Liver (tissue), 9 donors: ENCODE measurements around the gene RLIM. TPM values are rescaled to one million over a fixed set of nuclear protein-coding genes. Genes with fewer than 3 reads are reported as not detected.

ENCODE experiments used
- DNase-seq: peaks from one replicate; pipeline ENCODE4 v3.0.0-alpha.2; 2017; ENCODE audit warnings: low spot score
- H3K27ac ChIP-seq, 2 donors: one replicate each; pipeline ENCODE4 v1.7.0; 2013; ENCODE audit warnings: inconsistent platforms in 2 of 2, low read length in 2 of 2, control low read depth in 1 of 2, low read depth in 1 of 2, mild to moderate bottlenecking in 1 of 2
- H3K27me3 ChIP-seq, 4 donors: one replicate each; pipeline versions ENCODE4 v1.6.1 to v1.7.0; 2013; ENCODE audit warnings: low read length in 3 of 4, inconsistent platforms in 1 of 4, mild to moderate bottlenecking in 1 of 4, moderate library complexity in 1 of 4; ENCODE audit not compliant: control insufficient read depth in 4 of 4, insufficient read depth in 4 of 4
- H3K36me3 ChIP-seq, 4 donors: one replicate each; pipeline versions ENCODE4 v1.6.1 to v1.7.0; 2013; ENCODE audit warnings: low read length in 3 of 4, mild to moderate bottlenecking in 3 of 4, low read depth in 1 of 4, moderate library complexity in 1 of 4; ENCODE audit not compliant: control insufficient read depth in 4 of 4, insufficient read depth in 3 of 4
- H3K4me1 ChIP-seq, 4 donors: one replicate each; pipeline versions ENCODE4 v1.6.1 to v1.7.0; 2013; ENCODE audit warnings: low read length in 3 of 4, mild to moderate bottlenecking in 3 of 4, moderate library complexity in 1 of 4; ENCODE audit not compliant: control insufficient read depth in 4 of 4, insufficient read depth in 4 of 4
- H3K4me3 ChIP-seq, 3 donors: one replicate each; pipeline versions ENCODE4 v1.6.1 to v1.7.0; 2013; ENCODE audit warnings: low read length in 3 of 3, control low read depth in 1 of 3, low read depth in 1 of 3, mild to moderate bottlenecking in 1 of 3
- H3K9ac ChIP-seq, 2 donors: one replicate each; pipeline ENCODE4 v1.7.0; 2013; ENCODE audit warnings: low read length in 2 of 2, mild to moderate bottlenecking in 2 of 2, moderate library complexity in 2 of 2, control low read depth in 1 of 2, low read depth in 1 of 2
- H3K9me3 ChIP-seq, 4 donors: one replicate each; pipeline versions ENCODE4 v1.6.1 to v1.7.0; 2013; ENCODE audit warnings: low read length in 3 of 4; ENCODE audit not compliant: control insufficient read depth in 4 of 4
- EGR1 ChIP-seq, 2 donors: IDR thresholded peaks; 2 replicates each; pipeline ENCODE4 v1.6.1; 2016 to 2018; ENCODE audit warnings: antibody characterized with exemption in 2 of 2, low read depth in 2 of 2
- FOXA1 ChIP-seq: IDR thresholded peaks from 2 replicates; pipeline ENCODE4 v1.6.1; 2016; ENCODE audit warnings: antibody characterized with exemption
- FOXA2 ChIP-seq: IDR thresholded peaks from 2 replicates; pipeline ENCODE4 v1.6.1; 2016; ENCODE audit warnings: antibody characterized with exemption
- GABPA ChIP-seq, 2 donors: IDR thresholded peaks in 1 of 2; conservative IDR thresholded peaks in 1 of 2; 2 replicates each; pipeline ENCODE4 v1.6.1; 2016; ENCODE audit warnings: antibody characterized with exemption in 2 of 2, mild to moderate bottlenecking in 1 of 2, moderate library complexity in 1 of 2
- HNF4A ChIP-seq, 2 donors: conservative IDR thresholded peaks; 2 replicates each; pipeline ENCODE4 v1.6.1; 2016; ENCODE audit warnings: antibody characterized with exemption in 2 of 2, mild to moderate bottlenecking in 2 of 2
- JUND ChIP-seq, 2 donors: IDR thresholded peaks; 2 replicates each; pipeline ENCODE4 v1.6.1; 2016; ENCODE audit warnings: antibody characterized with exemption in 2 of 2
- MAX ChIP-seq: IDR thresholded peaks from 2 replicates; pipeline ENCODE4 v1.6.1; 2016; ENCODE audit warnings: antibody characterized with exemption
- NR2F2 ChIP-seq: IDR thresholded peaks from 2 replicates; pipeline ENCODE4 v1.6.1; 2016; ENCODE audit warnings: antibody characterized with exemption
- RAD21 ChIP-seq, 2 donors: IDR thresholded peaks; 2 replicates each; pipeline ENCODE4 v1.6.1; 2016; ENCODE audit warnings: antibody characterized with exemption in 2 of 2, mild to moderate bottlenecking in 2 of 2
- RXRA ChIP-seq, 2 donors: IDR thresholded peaks; 2 replicates each; pipeline ENCODE4 v1.6.1; 2017 to 2018; ENCODE audit warnings: antibody characterized with exemption in 2 of 2, mild to moderate bottlenecking in 1 of 2
- SP1 ChIP-seq: IDR thresholded peaks from 2 replicates; pipeline ENCODE4 v1.6.1; 2018; ENCODE audit warnings: antibody characterized with exemption, mild to moderate bottlenecking
- TAF1 ChIP-seq: conservative IDR thresholded peaks from 2 replicates; pipeline ENCODE4 v1.6.1; 2016; ENCODE audit warnings: antibody characterized with exemption, mild to moderate bottlenecking
- YY1 ChIP-seq: IDR thresholded peaks from 2 replicates; pipeline ENCODE4 v1.6.1; 2016; ENCODE audit warnings: antibody characterized with exemption, mild to moderate bottlenecking
- WGBS: extraction: QIAGEN DNeasy Blood & Tissue Kit; methylation state at CpG from one replicate; pipeline ENCODE4 v1.1.7; 2013; 5-methylcytosine and 5-hydroxymethylcytosine counted together
- polyA plus RNA-seq, 2 donors: library from polyadenylated mRNA; stranded (reverse) in 1 of 2; unstranded in 1 of 2; fragments of 200-250 nt in 1 of 2; fragments of >200 nt in 1 of 2; fragmentation: Nextera tagmentation in 1 of 2; extraction: Ambion mirVana in 1 of 2; gene quantifications; one replicate each; pipeline versions ENCODE4 v1.2.1 to v1.2.3, GENCODE V29; 2013 to 2015
- total RNA-seq, 2 donors: library from RNA; depleted of rRNA; stranded (reverse); fragments of >200 nt; gene quantifications; one replicate each; pipeline ENCODE4 v1.2.3, GENCODE V29; 2014
- TF ChIP-seq, protein P1 (sequence below): fragments of 150-350 bp; IDR thresholded peaks from 2 replicates; pipeline ENCODE4 v1.5.1; 2017; ENCODE audit warnings: improper control_type of control experiment, low read depth, low read length; ENCODE audit not compliant: missing input control
- TF ChIP-seq, protein P2 (sequence below): IDR thresholded peaks from 2 replicates; pipeline ENCODE4 v1.6.1; 2016; ENCODE audit warnings: antibody characterized with exemption
- TF ChIP-seq, protein P3 (sequence below): IDR thresholded peaks from 2 replicates; pipeline ENCODE4 v1.6.1; 2016; ENCODE audit warnings: antibody characterized with exemption
- donor health status: healthy.
- donor health status: healthy.
- donor health status: healthy.
- donor health status: healthy.
- donor health status: healthy.

The RLIM gene
- total and polyA plus RNA-seq, 4 donors, result 1.8 to 17.0 (median 9.8) TPM

DNA sequence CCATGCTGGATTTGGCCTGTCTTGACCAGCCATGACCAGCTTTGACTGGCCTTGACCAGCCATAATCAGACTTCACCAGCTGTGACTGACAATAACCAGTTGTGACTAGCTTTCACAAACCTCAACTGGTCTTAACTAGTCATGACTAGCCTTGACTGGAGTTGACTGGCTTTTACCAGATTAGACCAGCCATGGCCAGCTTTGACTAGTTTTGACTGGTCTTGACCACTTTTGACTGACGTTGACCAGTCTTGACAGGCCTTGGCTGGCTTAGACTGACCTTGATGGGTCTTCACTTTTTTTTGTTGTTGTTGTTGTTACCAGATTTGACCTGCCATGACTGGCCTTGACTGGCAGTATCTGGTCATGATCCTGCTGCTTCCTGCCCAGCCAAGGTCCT, 67.4 kb downstream of the RLIM start:
- no peaks in the 10 kb centered on the region for H3K36me3 ChIP-seq
- no peak for TF ChIP-seq HNF4A (conservative IDR thresholded peaks at IDR 0.05)
- no peak for TF ChIP-seq FOXA1
- TF ChIP-seq EGR1 (IDR thresholded peaks at IDR 0.05; ENCODE audit: low read depth in 2 of 2), result no peak
- no peak for TF ChIP-seq MAX
- H3K27me3 ChIP-seq, result no peaks in the 10 kb centered on the region
- H3K9ac ChIP-seq, result no peak overlapping the region
- WGBS, result 97% methylated on average over 1 of the region's 1 CpG
- DNase-seq, result no peak
- H3K9me3 ChIP-seq, result no peaks in the 10 kb centered on the region
- H3K27ac ChIP-seq, result no peak overlapping the region
- H3K4me3 ChIP-seq, result no peak overlapping the region
- H3K4me1 ChIP-seq, result peaks cover 0 to 3% (median 0%) of the 10 kb centered on the region in 4 donors

DNA sequence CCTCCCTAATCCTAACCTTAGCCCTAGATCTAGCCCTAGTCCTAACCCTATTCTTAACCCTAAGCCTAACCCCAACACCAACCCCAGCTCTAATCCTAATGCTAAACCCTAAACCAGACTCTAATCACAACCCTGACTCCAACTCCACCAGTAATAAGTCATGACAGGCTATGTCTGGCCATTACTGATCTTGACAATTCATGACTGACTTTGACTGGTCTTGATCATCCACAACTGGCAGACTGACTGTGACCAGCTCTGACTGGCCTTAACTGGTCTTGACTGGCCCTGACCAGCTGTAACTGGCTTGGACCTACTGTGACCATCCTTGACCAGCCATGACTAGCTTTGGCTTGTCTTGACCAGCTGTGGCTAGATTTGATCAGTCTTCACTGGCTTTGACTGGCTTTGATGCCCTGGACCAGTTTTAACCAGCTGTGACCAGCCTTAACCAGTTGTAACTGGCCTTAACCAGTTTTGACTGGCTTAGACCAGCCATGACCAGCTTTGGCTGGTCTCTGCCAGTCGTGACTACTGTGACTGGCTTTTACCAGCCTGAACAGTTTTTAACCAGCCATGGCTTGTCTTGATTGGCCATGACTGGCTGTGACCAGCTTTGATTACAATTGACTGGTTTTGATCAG, 68.4 kb downstream of the RLIM start:
- no peak overlapping the region for H3K4me3 ChIP-seq
- no peaks in the 10 kb centered on the region for H3K9me3 ChIP-seq
- no peak for DNase-seq
- no peak overlapping the region for H3K9ac ChIP-seq
- peaks cover 0 to 3% (median 0%) of the 10 kb centered on the region in 4 donors for H3K4me1 ChIP-seq
- no peak overlapping the region for H3K27ac ChIP-seq
- TF ChIP-seq NR2F2, result no peak
- H3K36me3 ChIP-seq, result no peaks in the 10 kb centered on the region
- 91% methylated on average over 1 of the region's 1 CpG for WGBS
- H3K27me3 ChIP-seq, result no peaks in the 10 kb centered on the region

GRCh38 chrX:74540635-74541249, 73.7 kb downstream of the RLIM start:
- Histone ChIP-seq H3K9ac (no peak overlapping the region), H3K4me1 (peaks cover 0 to 7% (median 3%) of the 10 kb centered on the region in 4 donors), H3K36me3 (no peaks in the 10 kb centered on the region), H3K27ac (no peak overlapping the region), H3K27me3 (no peaks in the 10 kb centered on the region), H3K9me3 (no peaks in the 10 kb centered on the region), H3K4me3 (no peak overlapping the region)
- TF ChIP-seq, protein P1, sequence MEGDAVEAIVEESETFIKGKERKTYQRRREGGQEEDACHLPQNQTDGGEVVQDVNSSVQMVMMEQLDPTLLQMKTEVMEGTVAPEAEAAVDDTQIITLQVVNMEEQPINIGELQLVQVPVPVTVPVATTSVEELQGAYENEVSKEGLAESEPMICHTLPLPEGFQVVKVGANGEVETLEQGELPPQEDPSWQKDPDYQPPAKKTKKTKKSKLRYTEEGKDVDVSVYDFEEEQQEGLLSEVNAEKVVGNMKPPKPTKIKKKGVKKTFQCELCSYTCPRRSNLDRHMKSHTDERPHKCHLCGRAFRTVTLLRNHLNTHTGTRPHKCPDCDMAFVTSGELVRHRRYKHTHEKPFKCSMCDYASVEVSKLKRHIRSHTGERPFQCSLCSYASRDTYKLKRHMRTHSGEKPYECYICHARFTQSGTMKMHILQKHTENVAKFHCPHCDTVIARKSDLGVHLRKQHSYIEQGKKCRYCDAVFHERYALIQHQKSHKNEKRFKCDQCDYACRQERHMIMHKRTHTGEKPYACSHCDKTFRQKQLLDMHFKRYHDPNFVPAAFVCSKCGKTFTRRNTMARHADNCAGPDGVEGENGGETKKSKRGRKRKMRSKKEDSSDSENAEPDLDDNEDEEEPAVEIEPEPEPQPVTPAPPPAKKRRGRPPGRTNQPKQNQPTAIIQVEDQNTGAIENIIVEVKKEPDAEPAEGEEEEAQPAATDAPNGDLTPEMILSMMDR, result no peak
- TF ChIP-seq FOXA1 (no peak), RXRA (IDR thresholded peaks at IDR 0.05) (no peak), JUND (IDR thresholded peaks at IDR 0.05) (no peak), TAF1 (no peak), GABPA (IDR thresholded peaks at IDR 0.05 in 1 of 2, conservative IDR thresholded peaks at IDR 0.05 in 1 of 2) (no peak), SP1 (no peak), RAD21 (IDR thresholded peaks at IDR 0.05) (no peak), HNF4A (conservative IDR thresholded peaks at IDR 0.05) (no peak), NR2F2 (no peak), FOXA2 (no peak), YY1 (no peak), MAX (no peak)
- TF ChIP-seq, protein P2, sequence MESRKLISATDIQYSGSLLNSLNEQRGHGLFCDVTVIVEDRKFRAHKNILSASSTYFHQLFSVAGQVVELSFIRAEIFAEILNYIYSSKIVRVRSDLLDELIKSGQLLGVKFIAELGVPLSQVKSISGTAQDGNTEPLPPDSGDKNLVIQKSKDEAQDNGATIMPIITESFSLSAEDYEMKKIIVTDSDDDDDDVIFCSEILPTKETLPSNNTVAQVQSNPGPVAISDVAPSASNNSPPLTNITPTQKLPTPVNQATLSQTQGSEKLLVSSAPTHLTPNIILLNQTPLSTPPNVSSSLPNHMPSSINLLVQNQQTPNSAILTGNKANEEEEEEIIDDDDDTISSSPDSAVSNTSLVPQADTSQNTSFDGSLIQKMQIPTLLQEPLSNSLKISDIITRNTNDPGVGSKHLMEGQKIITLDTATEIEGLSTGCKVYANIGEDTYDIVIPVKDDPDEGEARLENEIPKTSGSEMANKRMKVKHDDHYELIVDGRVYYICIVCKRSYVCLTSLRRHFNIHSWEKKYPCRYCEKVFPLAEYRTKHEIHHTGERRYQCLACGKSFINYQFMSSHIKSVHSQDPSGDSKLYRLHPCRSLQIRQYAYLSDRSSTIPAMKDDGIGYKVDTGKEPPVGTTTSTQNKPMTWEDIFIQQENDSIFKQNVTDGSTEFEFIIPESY, result no peak
- TF ChIP-seq, protein P3, sequence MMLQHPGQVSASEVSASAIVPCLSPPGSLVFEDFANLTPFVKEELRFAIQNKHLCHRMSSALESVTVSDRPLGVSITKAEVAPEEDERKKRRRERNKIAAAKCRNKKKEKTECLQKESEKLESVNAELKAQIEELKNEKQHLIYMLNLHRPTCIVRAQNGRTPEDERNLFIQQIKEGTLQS, result no peak
- WGBS, result 77% methylated on average over 2 of the region's 2 CpGs
- DNase-seq, result no peak
